ENCODE data around the gene SMIM12.

The SMIM12 gene

DNA sequence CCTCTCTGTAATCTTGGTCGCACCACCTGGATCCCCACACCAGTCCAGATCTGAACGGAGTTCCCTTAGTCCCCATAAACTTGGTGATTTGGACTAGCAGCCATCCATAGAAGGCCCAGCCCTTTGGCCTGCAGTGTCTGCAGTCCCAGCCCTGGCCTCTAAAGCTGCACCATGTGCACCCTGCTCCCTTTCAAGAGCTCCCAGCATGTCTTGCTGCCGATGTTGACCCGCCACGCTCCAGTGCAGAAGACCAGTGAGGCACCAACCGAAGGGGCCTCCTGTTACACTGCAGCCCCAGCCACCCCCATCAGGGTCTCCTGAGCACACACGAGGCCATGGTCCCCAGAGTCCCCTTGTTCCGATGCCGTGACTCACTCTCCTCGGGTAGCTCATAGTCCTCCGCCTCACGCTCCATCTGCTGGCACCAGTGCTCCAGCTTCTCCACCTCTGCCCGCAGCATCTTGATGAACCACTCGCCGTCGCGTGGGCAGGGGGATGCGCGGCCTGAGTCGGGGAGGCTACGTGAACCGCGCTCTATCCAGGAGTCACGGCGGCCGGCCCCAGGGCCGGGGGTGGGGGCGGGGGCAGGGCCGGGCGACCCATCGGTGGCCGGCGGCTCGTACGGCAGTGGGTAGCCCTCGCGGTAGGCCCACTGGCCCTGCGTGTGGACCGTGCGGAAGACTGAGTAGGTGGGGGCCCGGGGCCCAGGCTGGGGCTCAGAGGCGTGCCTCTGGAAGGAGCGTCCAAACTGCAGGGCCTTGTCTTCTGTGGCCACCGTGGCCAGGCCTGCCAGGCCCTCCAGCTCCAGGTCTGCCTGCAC is 8.9 kb upstream of the SMIM12 start:
- no peak for TF ChIP-seq Cebpa-rat (IDR thresholded peaks at IDR 0.05)
- H3K27me3 ChIP-seq, result no peaks in the 10 kb centered on the region
- peak overlapping the region in 6 of 11 experiments; percentile 75 to 97 (median 92); a peak in 10 of 22 replicates for H3K4me2 ChIP-seq
- H4K20me1 ChIP-seq, result no peaks in the 10 kb centered on the region
- H3K27ac ChIP-seq, result no peak overlapping the region
- no peaks in the 10 kb centered on the region for H3K9me3 ChIP-seq (replicated peaks in 1 of 11)
- no peak overlapping the region for H3K4me3 ChIP-seq
- H3K4me1 ChIP-seq, result peaks cover 15 to 35% (median 22%) of the 10 kb centered on the region in 10 experiments
- no peak overlapping the region for H3K9ac ChIP-seq
- no peaks in the 10 kb centered on the region for H3K36me3 ChIP-seq

DNA sequence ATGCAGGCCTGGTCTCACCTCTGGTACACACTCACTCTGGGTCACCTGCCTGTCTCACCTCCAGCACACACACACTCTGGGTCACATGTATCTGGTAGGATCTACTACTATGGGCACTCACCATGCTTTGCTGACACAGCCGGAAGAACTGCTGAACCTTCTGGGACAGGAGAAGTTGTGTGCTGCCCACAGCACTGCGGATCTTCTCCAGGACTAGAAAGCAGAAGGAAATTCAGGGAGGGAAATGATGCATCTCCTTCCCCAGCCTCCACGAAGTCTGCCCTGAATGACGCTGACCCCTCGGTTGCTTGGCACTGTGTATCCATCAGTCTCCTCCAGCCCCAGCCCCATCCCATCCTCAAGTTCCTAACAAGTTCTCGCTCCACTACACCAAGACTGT is 7.9 kb upstream of the SMIM12 start:
- TF ChIP-seq Cebpa-rat (IDR thresholded peaks at IDR 0.05), result no peak
- Histone ChIP-seq H3K27ac (peak overlapping the region in 1 of 11 experiments; percentile 27; a peak in 2 of 22 replicates), H3K4me1 (peaks cover 15 to 35% (median 22%) of the 10 kb centered on the region in 10 experiments), H3K9ac (peak overlapping the region in 2 of 11 experiments; percentile 28 to 82; a peak in 3 of 22 replicates), H3K4me2 (peak overlapping the region; percentile 75 to 98 (median 94); a peak in 20 of 22 replicates), H3K9me3 (replicated peaks in 1 of 11) (no peaks in the 10 kb centered on the region), H4K20me1 (no peaks in the 10 kb centered on the region), H3K4me3 (peak overlapping the region in 3 of 10 experiments; percentile 72 to 75 (median 73); a peak in 3 of 20 replicates), H3K36me3 (no peaks in the 10 kb centered on the region), H3K27me3 (no peaks in the 10 kb centered on the region)

DNA sequence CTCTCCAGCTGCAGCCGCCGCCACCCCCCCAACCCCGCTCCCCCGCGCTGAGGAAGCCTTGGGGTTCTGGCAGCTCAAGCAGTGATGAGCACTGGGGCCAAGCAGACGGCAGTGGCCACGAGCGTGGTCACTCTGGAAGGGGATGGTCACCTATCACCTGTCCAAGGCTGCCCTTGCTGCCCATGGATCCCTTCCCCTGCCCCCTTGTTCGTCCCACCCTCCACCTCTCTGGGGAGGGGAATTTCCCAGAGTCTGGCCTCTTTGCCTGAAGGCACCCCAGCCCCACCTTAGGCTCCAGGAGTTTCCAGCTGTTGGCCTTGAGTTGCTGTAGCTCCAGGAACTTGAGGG is 7.2 kb upstream of the SMIM12 start:
- Histone ChIP-seq H3K36me3 (no peaks in the 10 kb centered on the region), H3K4me3 (peak overlapping the region; percentile 62 to 82 (median 72)), H3K4me2 (peak overlapping the region; percentile 75 to 98 (median 94)), H3K9ac (peak overlapping the region in 10 of 11 experiments; percentile 80 to 92 (median 84); a peak in 21 of 22 replicates), H3K9me3 (replicated peaks in 1 of 11) (no peaks in the 10 kb centered on the region), H3K4me1 (peaks cover 15 to 35% (median 22%) of the 10 kb centered on the region in 10 experiments), H4K20me1 (no peaks in the 10 kb centered on the region), H3K27ac (peak overlapping the region in 8 of 11 experiments; percentile 74 to 90 (median 84); a peak in 11 of 22 replicates), H3K27me3 (no peaks in the 10 kb centered on the region)
- no peak for TF ChIP-seq Cebpa-rat (IDR thresholded peaks at IDR 0.05)

DNA sequence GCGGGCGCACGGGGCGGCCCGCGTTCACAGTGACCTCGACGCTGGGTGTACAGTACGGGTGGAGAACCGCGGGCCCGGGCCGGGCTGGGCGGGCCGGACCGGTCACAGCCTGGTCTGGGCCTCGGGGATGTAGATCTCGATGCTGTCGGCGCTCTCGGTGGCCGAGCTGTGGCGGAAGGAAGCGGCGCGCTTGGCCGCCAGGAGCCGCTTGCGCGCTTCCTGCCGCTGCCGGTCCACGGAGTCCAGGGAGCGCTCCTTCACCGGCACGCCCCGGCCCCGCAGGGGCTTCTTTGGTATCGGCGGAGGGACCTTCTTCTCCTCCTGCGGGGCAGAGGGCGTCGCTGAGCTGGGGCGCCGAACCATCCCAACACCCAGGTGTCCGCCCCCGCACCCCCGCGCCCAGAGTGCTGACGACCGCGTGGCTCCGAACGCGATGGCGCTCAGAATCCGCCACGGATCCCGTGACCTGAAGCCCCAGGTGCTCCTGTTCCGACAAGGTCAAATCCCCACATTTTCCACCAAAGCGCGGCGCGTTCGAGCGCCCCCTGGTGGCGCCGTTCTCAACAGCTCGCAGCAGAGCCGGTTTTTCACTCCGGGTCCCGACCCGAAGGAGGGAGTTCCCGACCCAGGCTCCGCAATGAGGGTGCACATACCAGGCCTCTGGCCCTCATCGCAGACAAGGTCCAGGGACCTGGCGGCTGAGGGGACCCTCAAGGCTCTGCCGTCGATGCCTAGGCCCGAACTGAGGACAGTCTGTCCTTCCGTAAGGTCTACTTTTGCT is 6.6 kb upstream of the SMIM12 start:
- no peaks in the 10 kb centered on the region for H3K9me3 ChIP-seq (replicated peaks in 1 of 11)
- peak overlapping the region; percentile 74 to 92 (median 84) for H3K9ac ChIP-seq
- H3K27me3 ChIP-seq, result no peaks in the 10 kb centered on the region
- H3K4me2 ChIP-seq, result peak overlapping the region; percentile 75 to 98 (median 94)
- H3K4me3 ChIP-seq, result peak overlapping the region; percentile 62 to 82 (median 72)
- peak overlapping the region; percentile 72 to 90 (median 81) for H3K27ac ChIP-seq
- no peak for TF ChIP-seq Cebpa-rat (IDR thresholded peaks at IDR 0.05)
- no peaks in the 10 kb centered on the region for H3K36me3 ChIP-seq
- H4K20me1 ChIP-seq, result no peaks in the 10 kb centered on the region
- H3K4me1 ChIP-seq, result peaks cover 15 to 35% (median 22%) of the 10 kb centered on the region in 10 experiments

DNA sequence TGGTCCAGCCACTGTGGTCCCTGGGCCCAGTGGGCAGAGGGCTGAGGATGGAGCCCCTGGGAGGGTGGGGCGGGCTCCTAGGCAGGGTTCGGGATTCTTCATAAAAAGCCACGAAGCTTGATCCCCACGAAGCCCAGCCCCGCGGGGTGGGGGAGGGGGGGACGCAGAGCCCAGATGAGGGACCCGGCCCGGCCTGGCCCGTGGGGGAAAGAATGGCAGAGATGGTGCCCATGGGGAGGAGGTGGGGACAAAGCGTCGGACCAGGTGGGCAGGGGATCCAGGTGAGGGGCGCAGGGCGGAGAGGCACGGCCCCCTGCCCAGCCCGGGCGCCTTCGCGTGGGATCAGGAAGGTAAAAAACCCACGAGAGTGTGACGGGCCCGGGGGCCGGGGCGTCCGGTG is 6.0 kb upstream of the SMIM12 start:
- Histone ChIP-seq H3K9ac (peak overlapping the region; percentile 74 to 92 (median 84)), H3K4me1 (peaks cover 15 to 35% (median 22%) of the 10 kb centered on the region in 10 experiments)
- TF ChIP-seq Cebpa-rat (IDR thresholded peaks at IDR 0.05), result no peak

DNA sequence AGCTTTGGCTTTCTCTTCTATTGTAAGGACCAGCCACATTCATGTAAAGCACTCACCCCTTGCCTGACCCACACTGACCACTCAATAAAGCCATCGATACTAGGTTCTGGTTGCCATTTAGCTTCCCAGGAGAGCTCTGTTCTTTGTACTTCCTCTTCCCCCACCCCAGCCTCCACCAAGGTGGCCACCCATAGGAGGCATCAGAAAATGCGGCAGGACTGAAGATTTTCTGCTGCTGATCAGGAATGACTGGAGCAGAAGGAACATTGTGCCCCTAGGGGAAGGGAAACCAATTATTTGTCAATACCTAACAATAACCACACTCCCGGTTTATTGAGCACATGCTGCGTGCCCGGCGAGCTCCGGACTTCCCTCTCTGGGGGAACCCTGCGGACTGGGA is 5.2 kb upstream of the SMIM12 start:
- peak overlapping the region in 5 of 11 experiments; percentile 75 to 97 (median 91); a peak in 6 of 22 replicates for H3K4me2 ChIP-seq
- H3K4me3 ChIP-seq, result no peak overlapping the region
- no peaks in the 10 kb centered on the region for H3K27me3 ChIP-seq
- no peaks in the 10 kb centered on the region for H3K36me3 ChIP-seq
- TF ChIP-seq Cebpa-rat (IDR thresholded peaks at IDR 0.05), result no peak
- no peak overlapping the region for H3K27ac ChIP-seq
- H3K9ac ChIP-seq, result no peak overlapping the region
- H4K20me1 ChIP-seq, result no peaks in the 10 kb centered on the region
- peaks cover 23 to 41% (median 28%) of the 10 kb centered on the region in 10 experiments for H3K4me1 ChIP-seq
- no peaks in the 10 kb centered on the region for H3K9me3 ChIP-seq (replicated peaks in 1 of 11)

More for the DNA sequence above, 6.0 kb upstream of the SMIM12 start:
- Histone ChIP-seq H3K36me3 (no peaks in the 10 kb centered on the region), H3K9me3 (replicated peaks in 1 of 11) (no peaks in the 10 kb centered on the region), H3K27ac (peak overlapping the region; percentile 72 to 90 (median 81)), H4K20me1 (no peaks in the 10 kb centered on the region), H3K27me3 (no peaks in the 10 kb centered on the region), H3K4me2 (peak overlapping the region; percentile 75 to 98 (median 94)), H3K4me3 (peak overlapping the region; percentile 62 to 82 (median 72))

DNA sequence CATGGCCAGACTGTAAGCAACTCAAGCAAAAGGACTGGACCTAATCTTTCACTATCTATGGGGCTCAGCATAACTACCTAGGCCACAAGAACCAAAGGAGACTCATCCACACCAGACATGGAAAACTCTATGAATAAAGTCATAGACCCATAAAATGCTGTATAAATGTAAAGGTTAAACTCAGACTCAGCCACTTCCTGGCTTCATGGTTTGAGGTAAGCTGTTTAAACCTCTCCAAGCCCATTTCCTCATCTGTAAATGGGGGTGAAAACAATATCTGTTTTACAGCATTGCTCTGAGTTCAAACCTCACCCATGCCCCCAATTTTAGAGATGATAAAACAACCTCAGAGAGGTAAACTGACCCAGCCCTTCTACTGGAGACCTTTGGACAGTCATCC is 4.0 kb upstream of the SMIM12 start:
- Histone ChIP-seq H3K36me3 (no peaks in the 10 kb centered on the region), H3K4me1 (peaks cover 27 to 45% (median 31%) of the 10 kb centered on the region in 10 experiments), H3K4me3 (no peak overlapping the region), H4K20me1 (peaks cover 0 to 5% (median 0%) of the 10 kb centered on the region in 11 experiments; a peak in 4 of 22 replicates), H3K27ac (no peak overlapping the region), H3K9ac (no peak overlapping the region), H3K27me3 (no peaks in the 10 kb centered on the region), H3K9me3 (replicated peaks in 1 of 11) (no peaks in the 10 kb centered on the region), H3K4me2 (no peak overlapping the region)
- TF ChIP-seq Cebpa-rat (IDR thresholded peaks at IDR 0.05), result no peak

DNA sequence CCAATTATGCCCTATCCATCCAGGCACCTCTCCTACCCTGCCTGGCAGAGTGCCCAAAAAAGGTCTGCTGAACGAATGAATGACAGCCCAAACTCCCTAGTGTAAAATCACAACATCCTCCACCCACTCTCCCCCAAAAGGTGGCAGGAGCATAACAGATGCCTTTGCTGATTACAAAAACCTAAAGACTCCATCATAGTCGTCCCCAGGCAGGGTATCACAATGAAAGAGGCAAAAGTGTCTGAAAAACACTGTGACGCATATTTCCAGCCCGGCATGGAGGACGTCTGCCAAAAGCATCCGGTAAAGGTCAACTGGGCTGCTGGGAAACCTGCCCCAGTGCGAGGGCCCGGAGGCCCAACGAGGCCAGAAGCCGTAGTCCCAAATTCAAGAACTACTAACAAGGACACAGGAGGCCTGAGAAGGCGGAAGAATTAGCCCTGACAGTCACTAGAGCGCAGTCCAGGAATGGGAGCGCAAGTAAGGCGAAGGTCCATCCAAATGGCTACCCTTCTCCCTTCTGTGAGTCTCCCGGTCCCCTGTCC is 576 bp downstream of the SMIM12 start:
- peak overlapping the region; percentile 80 to 100 (median 90) for H3K4me3 ChIP-seq
- H3K9me3 ChIP-seq (replicated peaks in 1 of 11), result no peaks in the 10 kb centered on the region
- peaks cover 0 to 46% (median 38%) of the 10 kb centered on the region in 11 experiments; a peak in 16 of 22 replicates for H4K20me1 ChIP-seq
- H3K9ac ChIP-seq, result peak overlapping the region; percentile 84 to 96 (median 91)
- H3K4me1 ChIP-seq, result peaks cover 20 to 25% (median 22%) of the 10 kb centered on the region in 10 experiments
- H3K36me3 ChIP-seq, result peaks cover 19 to 30% (median 28%) of the 10 kb centered on the region in 11 experiments
- H3K27me3 ChIP-seq, result no peaks in the 10 kb centered on the region
- peak overlapping the region; percentile 76 to 93 (median 87) for H3K27ac ChIP-seq
- peak overlapping the region; percentile 86 to 99 (median 95) for H3K4me2 ChIP-seq
- no peak for TF ChIP-seq Cebpa-rat (IDR thresholded peaks at IDR 0.05)
